PFSK-1 (cell line): ENCODE measurements around the gene MUC2.

ENCODE experiments used
- FOXP2 ChIP-seq: optimal IDR thresholded peaks from 2 replicates; pipeline ENCODE3; 2011; ENCODE audit warnings: borderline replicate concordance, control low read depth, inconsistent platforms; ENCODE audit not compliant: insufficient read depth; ENCODE audit errors: extremely low read length, extremely low read depth
- POLR2AphosphoS5 ChIP-seq: IDR thresholded peaks from 2 replicates; pipeline ENCODE4 v1.6.1; 2012; ENCODE audit warnings: low read depth, mild to moderate bottlenecking, control low read depth, low read length, moderate library complexity
- REST ChIP-seq, 2 experiments: IDR thresholded peaks; 2 replicates each; pipeline versions ENCODE4 v1.6.1 to v1.8.0; 2011 to 2012; ENCODE audit warnings: low read depth in 2 of 2, low read length in 2 of 2, control low read depth in 1 of 2, inconsistent platforms in 1 of 2, mild to moderate bottlenecking in 1 of 2, moderate library complexity in 1 of 2; ENCODE audit not compliant: insufficient read depth in 1 of 2
- SIN3A ChIP-seq: IDR thresholded peaks from 2 replicates; pipeline ENCODE4 v1.6.1; 2012; ENCODE audit warnings: mild to moderate bottlenecking, low read length, moderate library complexity, borderline replicate concordance; ENCODE audit not compliant: insufficient read depth
- TAF1 ChIP-seq: IDR thresholded peaks from 2 replicates; pipeline ENCODE4 v1.6.1; 2012; ENCODE audit warnings: low read length, control low read depth, borderline replicate concordance; ENCODE audit not compliant: insufficient read depth

The MUC2 gene

GRCh38 chr11:1073261-1073724, 1.4 kb upstream of the MUC2 start:
- no peak for TF ChIP-seq SIN3A
- no peak for TF ChIP-seq POLR2AphosphoS5
- no peak for TF ChIP-seq TAF1
- TF ChIP-seq FOXP2: no peak
- no peak for TF ChIP-seq REST (IDR thresholded peaks at IDR 0.05; ENCODE audit: insufficient read depth in 1 of 2, low read depth in 2 of 2, low read length in 2 of 2)

- TF ChIP-seq POLR2AphosphoS5 (no peak), SIN3A (no peak), FOXP2 (no peak), REST (IDR thresholded peaks at IDR 0.05; ENCODE audit: insufficient read depth in 1 of 2, low read depth in 2 of 2, low read length in 2 of 2) (no peak), TAF1 (no peak)
Measured at GRCh38 chr11:1073851-1074243, 827 bp upstream of the MUC2 start.

- TF ChIP-seq REST (IDR thresholded peaks at IDR 0.05; ENCODE audit: insufficient read depth in 1 of 2, low read depth in 2 of 2, low read length in 2 of 2): no peak
- TF ChIP-seq TAF1: no peak
- TF ChIP-seq POLR2AphosphoS5: no peak
- TF ChIP-seq FOXP2: no peak
- TF ChIP-seq SIN3A: no peak
Measured at GRCh38 chr11:1075341-1075911, 752 bp downstream of the MUC2 start.

GRCh38 chr11:1076061-1076665, 1.5 kb downstream of the MUC2 start:
- no peak for TF ChIP-seq SIN3A
- no peak for TF ChIP-seq FOXP2
- no peak for TF ChIP-seq POLR2AphosphoS5
- TF ChIP-seq REST (IDR thresholded peaks at IDR 0.05; ENCODE audit: insufficient read depth in 1 of 2, low read depth in 2 of 2, low read length in 2 of 2): no peak
- no peak for TF ChIP-seq TAF1

GRCh38 chr11:1077033-1077416, 2.4 kb downstream of the MUC2 start:
- TF ChIP-seq FOXP2 (no peak), POLR2AphosphoS5 (no peak), SIN3A (no peak), REST (IDR thresholded peaks at IDR 0.05; ENCODE audit: insufficient read depth in 1 of 2, low read depth in 2 of 2, low read length in 2 of 2) (no peak), TAF1 (no peak)
